ENCODE measurements around the gene SARDH. TPM values are rescaled to one million over a fixed set of nuclear protein-coding genes. Genes with fewer than 3 reads are reported as not detected.

Gene SARDH
- total RNA-seq, 1 donor: 0.18 TPM

- DNase-seq (ENCODE audit: low read depth): no peak
- TF ChIP-seq, protein P1, sequence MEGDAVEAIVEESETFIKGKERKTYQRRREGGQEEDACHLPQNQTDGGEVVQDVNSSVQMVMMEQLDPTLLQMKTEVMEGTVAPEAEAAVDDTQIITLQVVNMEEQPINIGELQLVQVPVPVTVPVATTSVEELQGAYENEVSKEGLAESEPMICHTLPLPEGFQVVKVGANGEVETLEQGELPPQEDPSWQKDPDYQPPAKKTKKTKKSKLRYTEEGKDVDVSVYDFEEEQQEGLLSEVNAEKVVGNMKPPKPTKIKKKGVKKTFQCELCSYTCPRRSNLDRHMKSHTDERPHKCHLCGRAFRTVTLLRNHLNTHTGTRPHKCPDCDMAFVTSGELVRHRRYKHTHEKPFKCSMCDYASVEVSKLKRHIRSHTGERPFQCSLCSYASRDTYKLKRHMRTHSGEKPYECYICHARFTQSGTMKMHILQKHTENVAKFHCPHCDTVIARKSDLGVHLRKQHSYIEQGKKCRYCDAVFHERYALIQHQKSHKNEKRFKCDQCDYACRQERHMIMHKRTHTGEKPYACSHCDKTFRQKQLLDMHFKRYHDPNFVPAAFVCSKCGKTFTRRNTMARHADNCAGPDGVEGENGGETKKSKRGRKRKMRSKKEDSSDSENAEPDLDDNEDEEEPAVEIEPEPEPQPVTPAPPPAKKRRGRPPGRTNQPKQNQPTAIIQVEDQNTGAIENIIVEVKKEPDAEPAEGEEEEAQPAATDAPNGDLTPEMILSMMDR (IDR thresholded peaks at IDR 0.05; ENCODE audit: insufficient read depth, low read length): no peak
- H3K4me3 ChIP-seq (ENCODE audit: low read depth, low read length): no peak overlapping the region
These were observed 123.0 kb downstream of the SARDH start for GRCh38 chr9:133615186-133615585.

GRCh38 chr9:133614678-133615077, 123.5 kb downstream of the SARDH start:
- H3K4me3 ChIP-seq (ENCODE audit: low read depth, low read length): no peak overlapping the region
- no peak for DNase-seq (ENCODE audit: low read depth)
- TF ChIP-seq, protein P1 (IDR thresholded peaks at IDR 0.05; ENCODE audit: insufficient read depth, low read length): no peak

- TF ChIP-seq, protein P1 (IDR thresholded peaks at IDR 0.05; ENCODE audit: insufficient read depth, low read length): no peak
- no peak for DNase-seq (ENCODE audit: low read depth)
- H3K4me3 ChIP-seq (ENCODE audit: low read depth, low read length): no peak overlapping the region
These were observed 124.1 kb downstream of the SARDH start for GRCh38 chr9:133614056-133614455.

Other genes starting within 250 kb of the SARDH start
- not detected in 2 replicates for gene MYMK, start 213.4 kb downstream of the SARDH start, total RNA-seq (ENCODE audit: low replicate concordance)
- gene ADAMTSL2, start 203.6 kb downstream of the SARDH start, total RNA-seq (ENCODE audit: low replicate concordance): 0.16 TPM in 1 of 2 replicates, not detected in the other
- gene FAM163B, start 129.0 kb downstream of the SARDH start, total RNA-seq (ENCODE audit: low replicate concordance): not detected in 2 replicates
- gene DBH, start 102.0 kb downstream of the SARDH start, total RNA-seq (ENCODE audit: low replicate concordance): not detected in 2 replicates